ENCODE results near the gene KLK14.

The KLK14 gene

GRCh38 chr19:51079481-51080110, 3.1 kb downstream of the KLK14 start:
- no peaks in the 10 kb centered on the region for H3K36me3 ChIP-seq (ENCODE audit: control insufficient read depth in 1 of 2, insufficient read depth in 2 of 2, low read length in 2 of 2)
- H3K18ac ChIP-seq (ENCODE audit: low read length) = no peak overlapping the region
- no peak overlapping the region for H2BK5ac ChIP-seq (ENCODE audit: low read depth, low read length, poor library complexity)
- no peaks in the 10 kb centered on the region for H3K27me3 ChIP-seq (ENCODE audit: insufficient read depth, low read length)
- no peak overlapping the region for H3K4me2 ChIP-seq (ENCODE audit: low read length)
- H3K4ac ChIP-seq (ENCODE audit: low read depth, low read length) = no peak overlapping the region
- WGBS (ENCODE audit: extremely low coverage, insufficient coverage, insufficient read length) = no CpG with 5 or more reads among the region's 27 CpGs
- H3K9ac ChIP-seq (ENCODE audit: low read length) = no peak overlapping the region
- no peak for DNase-seq
- no peak overlapping the region for H3K23ac ChIP-seq (ENCODE audit: low read length)
- no peak overlapping the region for H2BK12ac ChIP-seq (ENCODE audit: low read length)
- H3K14ac ChIP-seq (ENCODE audit: low read length) = no peak overlapping the region
- no peak overlapping the region for H3K27ac ChIP-seq (ENCODE audit: low read depth, low read length)
- no peak overlapping the region for H4K91ac ChIP-seq (ENCODE audit: low read depth, low read length)
- peak overlapping the region; percentile 5 for H3K4me3 ChIP-seq (ENCODE audit: low read depth, low read length)
- peaks cover 2% of the 10 kb centered on the region for H3K9me3 ChIP-seq (ENCODE audit: insufficient read depth, low read depth, low read length)
- no peak overlapping the region for H4K8ac ChIP-seq (ENCODE audit: low read depth, low read length)
- H2BK120ac ChIP-seq (ENCODE audit: insufficient read depth, low read length, poor library complexity) = no peak overlapping the region
- no peak overlapping the region for H2AFZ ChIP-seq (ENCODE audit: insufficient read depth, low read length, poor library complexity)
- H3K4me1 ChIP-seq (ENCODE audit: control insufficient read depth in 1 of 2, insufficient read depth in 2 of 2, low read length in 2 of 2) = no peaks in the 10 kb centered on the region
- no peak overlapping the region for H2AK5ac ChIP-seq (ENCODE audit: low read length)
- H3K79me2 ChIP-seq (ENCODE audit: control insufficient read depth, insufficient read depth, low read length, poor library complexity) = no peaks in the 10 kb centered on the region
- no peaks in the 10 kb centered on the region for H3K79me1 ChIP-seq (ENCODE audit: low read length)
- no peak overlapping the region for H4K12ac ChIP-seq (ENCODE audit: low read depth, low read length)

- H3K18ac ChIP-seq (ENCODE audit: low read length) = no peak overlapping the region
- no peak for DNase-seq
- H2BK12ac ChIP-seq (ENCODE audit: low read length) = no peak overlapping the region
- no peaks in the 10 kb centered on the region for H3K79me2 ChIP-seq (ENCODE audit: control insufficient read depth, insufficient read depth, low read length, poor library complexity)
- H3K14ac ChIP-seq (ENCODE audit: low read length) = no peak overlapping the region
- H3K9ac ChIP-seq (ENCODE audit: low read length) = no peak overlapping the region
- no peaks in the 10 kb centered on the region for H3K36me3 ChIP-seq (ENCODE audit: control insufficient read depth in 1 of 2, insufficient read depth in 2 of 2, low read length in 2 of 2)
- no peak overlapping the region for H3K27ac ChIP-seq (ENCODE audit: low read depth, low read length)
- H2AFZ ChIP-seq (ENCODE audit: insufficient read depth, low read length, poor library complexity) = no peak overlapping the region
- H4K12ac ChIP-seq (ENCODE audit: low read depth, low read length) = no peak overlapping the region
- no peak overlapping the region for H2BK5ac ChIP-seq (ENCODE audit: low read depth, low read length, poor library complexity)
- no CpG with 5 or more reads among the region's 6 CpGs for WGBS (ENCODE audit: extremely low coverage, insufficient coverage, insufficient read length)
- H3K4me2 ChIP-seq (ENCODE audit: low read length) = no peak overlapping the region
- H3K79me1 ChIP-seq (ENCODE audit: low read length) = no peaks in the 10 kb centered on the region
- H3K4ac ChIP-seq (ENCODE audit: low read depth, low read length) = no peak overlapping the region
- no peak overlapping the region for H3K23ac ChIP-seq (ENCODE audit: low read length)
- H4K8ac ChIP-seq (ENCODE audit: low read depth, low read length) = no peak overlapping the region
- H2BK120ac ChIP-seq (ENCODE audit: insufficient read depth, low read length, poor library complexity) = no peak overlapping the region
- H2AK5ac ChIP-seq (ENCODE audit: low read length) = no peak overlapping the region
- H3K9me3 ChIP-seq (ENCODE audit: insufficient read depth, low read depth, low read length) = peaks cover 2% of the 10 kb centered on the region
- H3K4me3 ChIP-seq (ENCODE audit: low read depth, low read length) = no peak overlapping the region
- no peaks in the 10 kb centered on the region for H3K27me3 ChIP-seq (ENCODE audit: insufficient read depth, low read length)
- H4K91ac ChIP-seq (ENCODE audit: low read depth, low read length) = no peak overlapping the region
- no peaks in the 10 kb centered on the region for H3K4me1 ChIP-seq (ENCODE audit: control insufficient read depth in 1 of 2, insufficient read depth in 2 of 2, low read length in 2 of 2)
These were observed 4.0 kb downstream of the KLK14 start for GRCh38 chr19:51078731-51079130.

GRCh38 chr19:51078104-51078503, 4.6 kb downstream of the KLK14 start:
- Histone ChIP-seq H4K8ac (ENCODE audit: low read depth, low read length) (no peak overlapping the region), H2BK120ac (ENCODE audit: insufficient read depth, low read length, poor library complexity) (no peak overlapping the region), H3K4me2 (ENCODE audit: low read length) (no peak overlapping the region), H2BK5ac (ENCODE audit: low read depth, low read length, poor library complexity) (no peak overlapping the region), H3K18ac (ENCODE audit: low read length) (no peak overlapping the region), H2AFZ (ENCODE audit: insufficient read depth, low read length, poor library complexity) (no peak overlapping the region), H3K9ac (ENCODE audit: low read length) (no peak overlapping the region), H3K23ac (ENCODE audit: low read length) (no peak overlapping the region), H3K79me2 (ENCODE audit: control insufficient read depth, insufficient read depth, low read length, poor library complexity) (no peaks in the 10 kb centered on the region), H2AK5ac (ENCODE audit: low read length) (no peak overlapping the region), H2BK12ac (ENCODE audit: low read length) (no peak overlapping the region), H3K14ac (ENCODE audit: low read length) (no peak overlapping the region), H3K4me3 (ENCODE audit: low read depth, low read length) (no peak overlapping the region), H3K27me3 (ENCODE audit: insufficient read depth, low read length) (no peaks in the 10 kb centered on the region), H3K79me1 (ENCODE audit: low read length) (no peaks in the 10 kb centered on the region), H4K91ac (ENCODE audit: low read depth, low read length) (no peak overlapping the region), H3K9me3 (ENCODE audit: insufficient read depth, low read depth, low read length) (peaks cover 2% of the 10 kb centered on the region), H3K4me1 (ENCODE audit: control insufficient read depth in 1 of 2, insufficient read depth in 2 of 2, low read length in 2 of 2) (no peaks in the 10 kb centered on the region), H3K36me3 (ENCODE audit: control insufficient read depth in 1 of 2, insufficient read depth in 2 of 2, low read length in 2 of 2) (no peaks in the 10 kb centered on the region), H3K27ac (ENCODE audit: low read depth, low read length) (no peak overlapping the region), H4K12ac (ENCODE audit: low read depth, low read length) (no peak overlapping the region), H3K4ac (ENCODE audit: low read depth, low read length) (no peak overlapping the region)
- no peak for DNase-seq
- no CpG with 5 or more reads among the region's 6 CpGs for WGBS (ENCODE audit: extremely low coverage, insufficient coverage, insufficient read length)

- no peak overlapping the region for H3K9ac ChIP-seq (ENCODE audit: low read length)
- no peak overlapping the region for H4K8ac ChIP-seq (ENCODE audit: low read depth, low read length)
- H3K4me1 ChIP-seq (ENCODE audit: control insufficient read depth in 1 of 2, insufficient read depth in 2 of 2, low read length in 2 of 2) = no peaks in the 10 kb centered on the region
- no peak overlapping the region for H3K4ac ChIP-seq (ENCODE audit: low read depth, low read length)
- no peak overlapping the region for H3K4me2 ChIP-seq (ENCODE audit: low read length)
- no CpG with 5 or more reads among the region's 14 CpGs for WGBS (ENCODE audit: extremely low coverage, insufficient coverage, insufficient read length)
- no peak overlapping the region for H3K27ac ChIP-seq (ENCODE audit: low read depth, low read length)
- H3K36me3 ChIP-seq (ENCODE audit: control insufficient read depth in 1 of 2, insufficient read depth in 2 of 2, low read length in 2 of 2) = no peaks in the 10 kb centered on the region
- no peak overlapping the region for H4K12ac ChIP-seq (ENCODE audit: low read depth, low read length)
- H3K27me3 ChIP-seq (ENCODE audit: insufficient read depth, low read length) = no peaks in the 10 kb centered on the region
- H3K79me1 ChIP-seq (ENCODE audit: low read length) = no peaks in the 10 kb centered on the region
- H3K9me3 ChIP-seq (ENCODE audit: insufficient read depth, low read depth, low read length) = peaks cover 2% of the 10 kb centered on the region
- H2BK120ac ChIP-seq (ENCODE audit: insufficient read depth, low read length, poor library complexity) = no peak overlapping the region
- no peak overlapping the region for H2BK5ac ChIP-seq (ENCODE audit: low read depth, low read length, poor library complexity)
- H3K79me2 ChIP-seq (ENCODE audit: control insufficient read depth, insufficient read depth, low read length, poor library complexity) = no peaks in the 10 kb centered on the region
- H3K4me3 ChIP-seq (ENCODE audit: low read depth, low read length) = no peak overlapping the region
- H4K91ac ChIP-seq (ENCODE audit: low read depth, low read length) = no peak overlapping the region
- H3K23ac ChIP-seq (ENCODE audit: low read length) = no peak overlapping the region
- no peak overlapping the region for H3K14ac ChIP-seq (ENCODE audit: low read length)
- no peak overlapping the region for H2AK5ac ChIP-seq (ENCODE audit: low read length)
- H2AFZ ChIP-seq (ENCODE audit: insufficient read depth, low read length, poor library complexity) = no peak overlapping the region
- DNase-seq = no peak
- H3K18ac ChIP-seq (ENCODE audit: low read length) = no peak overlapping the region
- no peak overlapping the region for H2BK12ac ChIP-seq (ENCODE audit: low read length)
These were observed 6.0 kb downstream of the KLK14 start for GRCh38 chr19:51076631-51077213.

All from trophoblast cell (in vitro differentiated cells and primary cell).